GM19238 (cell line): ENCODE results near the gene NRDE2.
"Not testable (repeated sequence)": the region's sequence is repeated elsewhere in the genome, so short reads cannot be mapped to it uniquely, and the experiment has no call there.

Experiments
- DNase-seq: peaks from one replicate; pipeline ENCODE4 v3.0.0; 2011; ENCODE audit warnings: low spot score; ENCODE audit not compliant: insufficient read length

Gene NRDE2

DNA sequence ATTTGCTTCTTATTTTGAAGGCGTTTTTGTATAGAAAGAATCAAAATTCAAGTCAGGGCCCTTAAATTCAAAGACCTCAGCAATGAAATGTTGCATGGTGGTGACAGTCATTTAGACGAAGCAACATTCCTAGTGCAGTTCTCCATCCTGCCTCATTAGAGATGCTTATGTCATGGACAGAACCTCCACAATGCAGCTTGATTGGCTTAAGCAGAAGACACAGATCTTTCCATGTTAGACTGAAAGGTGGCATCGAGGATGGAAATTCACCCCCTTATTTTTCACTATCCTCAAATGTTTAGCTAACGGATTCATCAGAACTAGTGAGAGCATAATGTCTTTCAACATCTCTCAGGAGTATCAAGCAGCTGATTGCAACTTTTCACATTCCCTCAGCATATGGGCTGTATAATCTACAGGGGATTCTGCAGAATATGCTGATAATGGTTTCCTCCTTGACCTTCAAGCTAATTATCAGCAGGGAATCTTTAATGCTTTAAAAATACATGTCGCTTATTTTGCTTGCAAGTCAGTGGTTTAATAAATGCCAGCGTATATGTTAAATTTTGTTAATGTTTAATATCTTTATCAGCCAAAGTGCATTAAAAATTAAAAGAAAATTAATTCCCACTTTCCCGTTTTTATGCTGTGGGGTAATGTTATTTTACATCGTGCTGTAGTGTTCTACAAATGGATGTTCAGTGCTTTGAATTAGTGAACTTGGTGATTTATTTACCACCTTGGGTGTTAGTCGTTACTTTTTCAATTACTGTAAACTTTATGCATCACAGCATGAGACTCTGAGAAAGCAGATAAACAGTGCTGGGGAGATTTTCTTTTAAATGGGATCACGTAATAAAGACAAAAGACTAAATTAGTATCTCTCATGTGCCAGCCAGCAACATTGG lies 12.8 kb upstream of the NRDE2 start:
- DNase-seq, result no peak

DNA sequence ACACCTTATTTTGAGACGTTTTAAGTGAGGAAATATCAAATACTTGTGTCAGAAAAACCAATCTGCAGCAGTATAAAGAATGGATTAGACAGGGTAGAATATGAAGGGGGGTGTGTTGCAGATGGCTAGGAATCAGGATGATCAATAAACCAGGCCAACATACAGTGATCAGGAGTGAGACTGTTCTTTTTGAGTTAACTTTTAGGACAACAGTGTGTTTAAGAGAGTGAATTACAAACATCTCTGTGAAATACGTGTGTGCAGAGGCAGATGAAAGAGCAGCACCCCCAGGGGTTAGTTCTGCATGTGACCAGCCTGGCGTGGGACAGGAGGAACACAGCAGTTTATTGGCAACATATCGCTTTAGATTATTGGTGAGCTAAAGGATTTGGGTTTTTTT lies 10.6 kb upstream of the NRDE2 start:
- DNase-seq, result no peak

DNA sequence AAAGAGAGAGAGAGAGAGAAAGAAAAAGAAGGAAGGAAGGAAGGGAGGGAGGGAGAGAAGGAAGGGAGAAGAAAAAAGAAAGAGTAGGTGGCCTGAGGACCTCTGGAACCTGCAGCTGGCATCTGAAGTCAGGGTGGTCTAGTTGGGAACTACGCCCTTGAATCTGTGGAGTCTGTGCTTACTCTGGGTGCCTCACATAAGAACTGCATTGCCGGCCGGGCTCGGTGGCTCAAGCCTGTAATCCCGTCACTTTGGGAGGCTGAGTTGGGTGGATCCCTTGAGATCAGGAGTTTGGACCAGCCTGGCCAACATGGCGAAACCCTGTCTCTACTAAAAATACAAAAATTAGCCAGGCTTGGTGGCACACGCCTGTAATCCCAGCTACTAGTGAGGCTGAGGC lies 10.0 kb upstream of the NRDE2 start:
- no peak for DNase-seq

DNA sequence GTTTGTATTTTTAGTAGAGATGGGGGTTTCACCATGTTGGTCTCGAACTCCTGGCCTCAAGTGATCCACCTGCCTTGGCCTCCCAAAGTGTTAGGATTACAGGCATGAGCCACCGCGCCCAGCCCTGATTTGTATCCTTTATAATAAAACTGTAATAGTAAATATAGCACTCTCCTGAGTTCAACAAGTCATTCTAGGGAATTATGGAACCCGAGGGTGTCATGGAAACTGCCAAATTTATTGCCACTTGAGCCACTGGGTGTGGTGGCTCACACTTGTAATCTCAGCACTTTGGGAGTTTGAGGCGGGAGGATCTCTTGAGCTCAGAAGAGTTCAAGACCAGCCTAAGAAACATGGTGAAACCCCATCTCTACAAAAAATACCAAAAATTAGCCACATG lies 9.5 kb upstream of the NRDE2 start:
- DNase-seq, result not testable (repeated sequence)

DNA sequence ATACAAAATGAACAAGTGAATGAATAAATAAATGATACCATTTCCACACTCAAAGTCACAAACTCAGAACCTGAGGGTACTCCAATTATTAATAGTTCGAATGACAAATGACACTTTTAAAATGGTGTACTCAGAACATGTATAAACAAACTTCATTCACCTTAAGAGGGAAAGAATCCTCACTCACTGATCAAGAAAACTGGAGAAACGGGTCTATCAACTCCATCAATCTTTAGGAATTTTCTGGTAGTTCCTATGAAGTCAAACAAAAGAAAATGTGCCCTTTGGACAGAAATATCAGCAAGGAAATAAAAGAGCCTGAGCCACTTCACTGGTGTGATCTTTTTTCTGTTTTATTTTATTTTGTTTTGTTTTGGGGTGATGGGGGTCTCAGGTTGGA lies 5.2 kb upstream of the NRDE2 start:
- DNase-seq, result no peak

DNA sequence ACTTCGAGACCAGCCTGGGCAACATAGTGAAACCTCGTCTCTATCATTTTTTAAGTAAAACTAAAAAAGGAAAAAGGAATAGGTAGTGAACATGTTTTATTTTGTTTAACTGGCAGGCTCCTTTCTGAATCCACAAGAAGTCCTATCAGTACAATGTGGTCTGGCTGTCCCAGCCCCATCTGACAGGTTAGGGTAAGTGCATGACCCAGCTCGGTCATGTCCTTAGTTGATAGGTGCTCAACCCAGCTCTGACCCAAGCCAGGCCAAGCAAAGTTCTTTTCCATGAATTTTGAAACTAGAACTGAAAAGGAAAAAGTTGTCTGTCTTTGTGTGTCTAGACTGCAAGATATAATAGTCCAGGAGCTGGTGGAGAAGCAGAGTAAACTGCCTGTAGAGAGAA lies 4.7 kb upstream of the NRDE2 start:
- DNase-seq, result no peak

DNA sequence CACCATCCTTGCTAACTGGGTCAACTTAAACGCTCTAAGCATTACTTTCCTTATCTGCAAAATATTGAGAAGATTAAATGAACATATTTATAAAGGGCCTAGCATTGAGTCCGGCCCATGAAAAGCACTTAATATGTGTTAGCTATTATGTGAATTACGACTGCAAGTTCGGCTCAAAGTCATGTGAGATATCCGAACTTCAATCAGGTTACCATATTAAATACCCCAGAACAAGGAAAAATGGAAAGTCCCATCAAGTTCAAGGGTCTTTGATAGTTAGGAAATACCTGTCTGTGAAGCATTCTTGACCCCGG lies 487 bp upstream of the NRDE2 start:
- no peak for DNase-seq

DNA sequence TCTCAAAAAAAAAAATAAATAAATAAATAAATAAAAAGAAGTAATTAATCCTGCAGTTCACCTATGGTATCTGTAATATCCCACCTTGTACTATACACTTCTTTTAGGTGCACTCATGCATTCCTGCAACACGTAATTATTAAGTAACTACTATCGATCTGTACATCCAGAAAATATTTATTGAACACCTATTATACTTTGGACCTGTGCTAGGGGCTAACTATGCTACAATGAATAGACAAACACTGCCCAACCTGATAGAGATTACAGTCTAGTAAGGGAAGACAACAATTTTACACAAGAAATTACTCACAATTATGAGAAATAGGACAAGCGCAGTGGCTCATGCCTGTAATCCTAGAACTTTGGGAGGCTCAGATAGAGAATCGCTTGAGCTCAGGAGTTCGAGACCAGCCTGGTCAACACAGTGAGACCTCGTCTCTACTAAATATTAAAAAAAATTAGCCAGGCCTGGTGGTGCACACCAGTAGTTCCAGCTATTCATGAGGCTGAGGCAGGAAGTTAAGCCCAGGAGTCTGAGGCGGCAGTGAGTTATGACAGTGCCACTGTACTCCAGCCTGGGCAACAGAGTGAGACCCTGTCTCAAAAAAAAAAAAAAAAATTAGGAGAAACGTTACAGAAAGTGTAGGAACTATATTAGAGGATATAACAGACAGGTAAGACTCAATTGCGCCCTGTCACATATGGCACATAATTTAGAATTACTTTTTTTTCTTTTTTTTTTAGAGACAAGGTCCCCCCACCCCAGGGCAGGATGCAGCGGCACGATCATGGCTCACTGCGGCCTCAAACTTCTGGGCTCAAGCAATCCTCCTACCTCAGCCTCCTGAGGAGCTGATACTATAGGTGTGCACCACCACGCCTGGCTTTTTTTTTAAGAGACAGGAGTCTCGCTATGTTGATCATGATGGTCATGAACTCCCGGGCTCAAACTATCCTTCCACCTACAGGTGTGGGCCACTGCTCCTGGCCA lies 1.2 kb downstream of the NRDE2 start:
- DNase-seq, result no peak

DNA sequence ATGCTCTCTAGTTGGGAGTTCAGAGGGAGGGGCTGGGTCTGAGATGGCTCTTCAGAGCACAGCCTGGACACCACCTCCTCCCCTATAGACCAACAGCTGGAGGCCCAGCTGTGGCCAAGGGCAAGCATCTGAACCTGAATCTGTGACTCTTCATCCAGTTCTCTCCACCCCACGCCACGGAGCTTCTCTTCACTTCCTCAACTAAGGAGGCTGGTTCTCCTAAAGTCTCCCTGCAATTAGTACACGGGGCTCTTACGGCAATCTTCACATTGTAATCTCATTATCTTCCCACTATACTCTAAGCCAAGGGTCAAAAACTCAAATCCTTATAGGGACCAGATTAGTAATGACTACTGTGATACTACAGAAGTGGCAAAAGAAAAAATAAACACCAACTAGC lies 9.8 kb downstream of the NRDE2 start:
- no peak for DNase-seq

DNA sequence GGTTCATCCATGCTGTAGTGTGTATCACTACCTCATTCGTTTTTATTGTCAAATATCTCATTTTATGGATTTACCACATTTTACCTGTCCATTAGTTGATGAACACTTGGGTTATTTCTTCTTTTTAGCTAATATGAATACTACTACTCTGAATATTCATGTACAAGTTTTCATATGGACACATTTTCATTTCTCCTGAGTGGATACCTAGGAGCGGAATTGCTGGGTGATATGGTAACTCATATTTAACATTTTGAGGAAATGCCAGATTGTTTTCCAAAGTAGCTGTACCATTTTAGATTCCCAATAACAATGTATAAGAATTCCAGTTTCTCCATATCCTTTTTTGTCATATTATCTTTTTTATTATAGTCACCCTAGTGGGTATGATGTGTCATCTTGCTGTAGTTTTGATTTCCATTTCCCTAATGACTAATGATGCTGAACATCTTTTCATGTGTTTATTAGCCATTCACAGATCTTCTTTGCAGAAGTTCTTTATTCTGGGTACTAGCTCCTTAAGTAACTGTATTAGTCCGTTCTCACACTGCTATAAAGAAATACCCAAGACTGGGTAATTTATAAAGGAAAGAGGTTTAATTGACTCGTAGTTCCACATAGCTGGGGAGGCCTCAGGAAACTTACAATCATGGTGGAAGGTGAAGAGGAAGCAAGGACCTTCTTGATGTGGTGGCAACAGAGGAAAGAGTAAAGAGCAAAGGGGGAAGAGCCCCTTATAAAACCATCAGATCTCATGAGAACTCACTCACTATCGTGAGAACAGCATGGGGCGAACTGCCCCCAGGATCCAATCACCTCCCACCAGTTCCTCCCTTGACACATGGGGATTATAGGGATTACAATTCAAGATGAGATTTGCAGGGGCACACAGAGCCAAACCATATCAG lies 11.9 kb downstream of the NRDE2 start:
- no peak for DNase-seq

DNA sequence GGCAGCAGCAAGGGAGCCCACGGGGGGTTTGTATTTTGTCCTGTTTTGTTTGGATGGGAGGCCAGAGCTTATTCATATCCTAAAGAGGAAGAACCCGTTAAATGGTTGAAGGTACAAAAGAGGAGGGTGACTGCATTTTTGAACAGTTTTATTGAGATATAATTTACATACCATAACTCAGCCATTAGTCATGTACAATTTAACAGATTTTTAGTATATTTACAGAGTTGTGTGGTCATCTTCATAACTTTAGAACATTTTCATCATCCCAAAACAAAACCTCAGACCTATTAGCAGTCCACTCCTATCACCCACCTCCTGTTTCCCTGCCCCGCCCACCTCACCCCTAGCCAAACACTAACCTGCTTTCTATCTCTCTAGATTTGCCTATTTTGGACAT lies 12.6 kb downstream of the NRDE2 start:
- no peak for DNase-seq

DNA sequence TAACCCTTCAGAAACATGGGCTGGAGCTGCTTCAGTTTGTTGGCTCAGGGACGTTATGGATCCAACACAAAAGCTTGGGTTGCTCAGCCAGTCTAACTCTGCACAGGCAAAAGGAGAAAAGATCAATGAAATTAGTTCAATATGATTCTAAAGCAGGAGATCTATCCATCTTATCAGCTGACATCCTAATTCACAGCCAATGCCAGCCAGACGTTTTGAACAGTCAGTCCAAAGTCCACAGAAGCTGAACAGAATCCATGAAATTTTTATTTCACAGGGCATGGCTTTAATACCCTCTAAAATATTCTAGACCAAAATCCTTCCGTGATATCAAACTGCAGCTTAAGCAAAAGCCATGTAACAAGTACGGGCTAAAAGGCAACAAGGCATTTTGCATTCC lies 13.7 kb downstream of the NRDE2 start:
- DNase-seq, result no peak

DNA sequence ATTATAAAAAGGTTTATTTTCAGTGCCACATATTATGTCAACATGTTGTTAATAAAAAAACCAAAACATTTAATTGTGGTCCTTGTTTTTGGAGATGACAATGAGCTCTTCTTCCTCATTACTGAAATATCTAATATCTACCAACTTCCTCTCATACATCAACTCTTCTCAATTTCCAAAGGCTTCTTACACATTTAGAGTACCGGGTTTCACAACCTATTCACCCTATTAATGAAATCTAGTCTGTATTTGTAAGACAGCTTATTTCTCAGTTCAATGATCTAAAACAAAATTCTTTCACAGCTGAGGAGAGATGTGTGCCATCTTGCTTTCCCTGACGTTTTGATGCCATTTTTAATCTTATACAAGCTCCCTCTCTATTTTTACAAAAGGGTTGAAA lies 14.5 kb downstream of the NRDE2 start:
- DNase-seq, result no peak

DNA sequence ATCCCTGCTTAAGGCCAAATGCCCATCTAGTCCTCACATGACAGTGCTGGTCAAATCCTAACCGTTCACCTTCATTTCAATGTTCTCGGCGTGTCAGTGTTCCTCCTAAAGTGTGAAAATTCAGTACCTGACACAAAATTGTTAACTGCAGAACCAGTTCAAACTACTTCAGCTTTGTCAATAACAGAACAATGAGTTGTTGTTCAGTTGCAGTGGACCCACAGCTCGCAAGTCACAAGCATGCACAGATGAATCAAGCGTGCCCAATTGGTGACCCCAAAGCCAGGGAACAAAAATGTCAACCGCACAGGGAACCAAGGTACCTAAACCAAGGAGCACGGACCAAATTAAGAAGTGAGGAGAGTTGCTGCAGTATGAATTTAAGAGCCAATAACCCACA lies 23.2 kb downstream of the NRDE2 start:
- DNase-seq, result no peak

DNA sequence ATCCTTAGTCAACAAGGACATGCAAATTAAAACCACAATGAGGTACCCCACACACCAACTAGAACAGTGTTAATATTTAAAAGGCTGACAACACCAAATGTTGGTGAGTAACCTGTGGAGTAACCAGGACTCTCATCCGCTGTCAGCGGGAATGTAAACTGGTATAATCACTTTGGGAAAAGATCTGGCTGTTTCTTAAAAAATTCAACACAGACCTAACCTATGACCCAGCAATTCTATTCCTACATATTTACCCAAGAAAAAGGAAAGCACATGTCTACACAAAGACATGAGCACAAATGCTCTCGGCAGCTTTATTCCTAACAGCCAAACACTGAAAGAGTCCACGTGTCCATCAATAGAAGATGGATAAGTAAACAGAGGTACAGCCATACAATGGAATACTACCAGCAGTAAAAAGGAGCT lies 26.6 kb downstream of the NRDE2 start:
- no peak for DNase-seq

DNA sequence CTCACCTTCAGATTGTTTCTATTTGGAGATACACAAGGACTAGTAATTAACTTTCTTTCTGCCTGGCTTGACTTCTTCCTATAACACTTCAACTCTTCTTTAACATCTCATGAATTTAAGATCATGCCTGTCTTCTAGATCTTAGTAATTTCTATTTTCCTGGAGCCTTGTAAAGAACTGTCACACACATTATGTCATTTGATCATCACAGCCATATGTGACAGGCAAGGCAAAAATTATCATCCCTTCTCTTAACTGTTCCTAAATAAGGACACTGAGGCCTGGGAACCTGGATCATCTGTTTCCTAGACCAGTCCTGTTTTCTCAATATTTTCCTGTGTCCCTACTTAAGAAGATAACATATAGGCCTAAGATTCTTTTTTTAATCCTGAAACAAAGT lies 27.2 kb downstream of the NRDE2 start:
- no peak for DNase-seq

DNA sequence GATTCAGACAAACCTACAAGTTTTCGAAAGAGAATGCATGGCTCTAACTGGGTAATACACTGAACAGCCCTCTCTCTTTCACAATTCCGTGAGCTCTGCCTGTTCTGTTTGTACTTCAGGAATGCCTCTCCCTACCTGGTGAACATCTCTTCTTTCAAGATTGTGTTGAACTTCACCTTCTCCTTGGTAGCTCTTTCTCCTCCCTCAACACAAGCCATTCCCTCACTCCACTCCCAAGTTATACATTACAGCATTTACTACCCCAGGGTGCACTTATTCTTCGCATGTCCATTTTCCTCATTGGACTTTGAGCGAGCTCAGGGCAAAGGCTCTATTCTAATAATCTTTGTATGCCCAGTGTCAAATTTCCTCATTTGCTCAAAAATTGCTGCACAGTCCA lies 28.3 kb downstream of the NRDE2 start:
- DNase-seq, result no peak

DNA sequence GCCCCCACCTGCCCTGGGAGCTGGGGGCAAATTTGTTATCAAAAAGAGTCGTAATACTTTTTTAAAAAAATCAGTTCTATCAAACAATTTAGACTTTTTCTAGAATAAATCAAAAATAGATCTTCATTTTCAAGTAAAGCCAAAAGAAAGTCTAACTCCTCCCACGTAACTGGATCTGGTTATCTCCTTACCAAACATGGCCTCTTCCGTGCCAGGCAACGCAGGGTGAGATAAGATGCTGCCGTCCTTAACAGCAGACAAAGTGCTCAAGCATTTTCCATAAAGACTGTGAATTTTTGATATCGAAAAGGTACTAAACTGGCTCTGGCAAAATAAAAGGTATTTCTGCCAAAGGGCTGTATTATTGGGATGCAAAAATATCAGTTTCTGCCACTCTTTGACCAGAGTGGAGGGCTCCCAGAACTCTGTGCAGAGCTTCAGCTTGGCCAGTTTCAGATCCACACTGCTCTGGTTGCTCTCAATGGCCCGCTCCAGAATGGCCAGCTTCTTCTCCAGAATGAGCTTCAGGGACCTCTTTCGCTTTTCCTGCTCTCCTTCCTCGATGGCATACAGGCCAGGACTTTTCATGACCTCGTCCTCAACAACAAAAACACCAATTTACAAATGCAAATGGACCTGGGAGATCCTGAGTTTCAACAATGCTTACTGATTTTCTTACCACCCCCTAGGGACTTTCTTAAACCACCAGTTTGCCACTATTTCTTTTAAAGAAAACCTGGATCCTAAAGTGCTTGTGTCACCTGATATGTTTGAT lies 29.0 kb downstream of the NRDE2 start:
- DNase-seq, result no peak

DNA sequence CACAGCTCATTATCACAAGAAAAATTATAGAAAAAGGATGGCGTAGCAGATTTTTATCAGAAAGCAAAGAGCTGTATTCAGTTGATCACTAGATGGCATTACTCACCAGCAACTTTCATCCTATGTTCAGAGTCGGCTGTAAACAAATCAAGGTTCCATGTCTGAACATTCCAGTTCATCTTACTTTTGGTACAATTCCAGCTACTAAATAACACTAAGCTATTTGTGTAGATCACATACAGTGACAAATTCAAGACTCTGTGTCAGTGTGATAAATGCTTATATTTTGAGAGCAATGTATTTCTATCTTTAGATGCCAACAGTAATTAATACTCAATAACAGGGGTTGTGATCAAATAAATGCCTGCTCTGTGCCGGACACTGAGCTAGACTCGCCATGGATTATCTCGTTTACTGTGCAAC lies 30.1 kb downstream of the NRDE2 start:
- no peak for DNase-seq

DNA sequence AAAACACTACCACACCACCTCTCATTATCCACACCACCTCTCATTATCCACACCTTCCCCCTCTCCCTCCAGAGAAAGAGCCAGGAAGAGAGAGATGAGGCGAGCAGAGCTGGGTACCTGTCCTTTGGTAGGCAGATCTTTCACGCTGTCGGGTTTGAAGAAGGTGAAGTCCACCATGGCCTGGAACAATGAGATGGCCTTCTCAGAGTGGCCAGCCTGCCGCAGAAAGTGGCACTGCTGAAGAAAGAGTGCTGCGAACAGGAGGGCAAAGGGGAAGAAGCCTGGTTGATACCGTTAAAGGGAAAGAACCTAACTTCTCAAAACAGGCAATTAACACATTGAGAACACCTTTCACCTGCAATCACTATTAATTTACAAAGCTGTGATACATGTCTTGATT lies 30.6 kb downstream of the NRDE2 start:
- no peak for DNase-seq

DNA sequence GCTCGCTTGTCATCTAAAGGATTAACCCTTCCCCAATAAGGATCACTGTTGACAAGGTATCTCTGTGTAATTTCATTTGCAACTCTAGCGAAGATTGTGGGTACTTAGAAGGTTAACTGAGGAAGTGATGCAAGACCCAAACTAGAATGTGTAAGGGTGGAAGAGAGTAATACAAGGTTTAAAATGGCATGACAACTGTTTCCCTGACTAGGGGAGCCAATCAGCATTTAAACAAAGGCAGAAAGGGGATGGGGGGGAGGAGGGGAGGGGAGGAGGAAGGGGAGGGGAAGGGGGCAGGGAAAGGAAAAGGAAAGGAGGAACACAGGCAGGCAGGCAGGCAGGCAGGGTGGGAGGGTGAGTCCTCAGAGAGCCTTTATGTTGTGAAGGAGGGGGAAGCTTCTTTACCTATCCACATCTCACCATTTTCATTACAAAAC lies 31.1 kb downstream of the NRDE2 start:
- DNase-seq, result no peak
